Chondrocyte (in vitro differentiated cells): ENCODE measurements around the gene FAM181A. TPM values are rescaled to one million over a fixed set of nuclear protein-coding genes. Genes with fewer than 3 reads are reported as not detected.

ENCODE experiments used
- DNase-seq: peaks from one replicate; pipeline ENCODE4 v3.0.0; 2021; ENCODE audit warnings: mixed read lengths, low spot score
- H3K27ac Mint-ChIP-seq: one replicate; pipeline ENCODE4 v1.8.0; 2021; ENCODE audit warnings: mild to moderate bottlenecking, moderate library complexity, mixed read lengths; ENCODE audit not compliant: unreplicated experiment
- H3K27me3 Mint-ChIP-seq: 2 replicates; pipeline ENCODE4 v1.8.0; 2021; ENCODE audit warnings: low read depth, mixed read lengths
- H3K36me3 Mint-ChIP-seq: 2 replicates; pipeline ENCODE4 v1.8.0; 2021; ENCODE audit warnings: low read depth, mixed read lengths
- H3K4me1 Mint-ChIP-seq: 2 replicates; pipeline ENCODE4 v1.8.0; 2021; ENCODE audit warnings: low read depth, mild to moderate bottlenecking, mixed read lengths
- H3K4me3 Mint-ChIP-seq: one replicate; pipeline ENCODE4 v1.8.0; 2021; ENCODE audit warnings: mild to moderate bottlenecking, moderate library complexity, mixed read lengths; ENCODE audit not compliant: unreplicated experiment
- H3K9me3 Mint-ChIP-seq: 2 replicates; pipeline ENCODE4 v1.8.0; 2021; ENCODE audit warnings: low read depth, mixed read lengths
- CTCF ChIP-seq: fragments of 200-600 bp; sonication (generic); IDR thresholded peaks from 2 replicates; pipeline ENCODE4 v1.5.0; 2021; ENCODE audit warnings: antibody characterized with exemption, mild to moderate bottlenecking, moderate library complexity
- total RNA-seq: library from RNA; stranded (reverse); gene quantifications from 3 replicates; pipeline ENCODE4 v1.2.1, GENCODE V29; 2021

Gene FAM181A
- total RNA-seq, 1 donor from 2014 or later, result not detected

- H3K27ac Mint-ChIP-seq, result no peak overlapping the region
- H3K27me3 Mint-ChIP-seq, result peaks cover 31% of the 10 kb centered on the region
- no peaks in the 10 kb centered on the region for H3K4me1 Mint-ChIP-seq
- no peak overlapping the region for H3K4me3 Mint-ChIP-seq
- H3K36me3 Mint-ChIP-seq, result no peaks in the 10 kb centered on the region
- DNase-seq, result no peak
- no peaks in the 10 kb centered on the region for H3K9me3 Mint-ChIP-seq
- TF ChIP-seq CTCF, result no peak
These were observed 28.4 kb upstream of the FAM181A start for GRCh38 chr14:93898731-93899130.

GRCh38 chr14:93901813-93902212 lies 25.3 kb upstream of the FAM181A start:
- no peak for DNase-seq
- no peaks in the 10 kb centered on the region for H3K36me3 Mint-ChIP-seq
- H3K27me3 Mint-ChIP-seq, result peaks cover 41% of the 10 kb centered on the region
- no peak for TF ChIP-seq CTCF
- H3K4me3 Mint-ChIP-seq, result no peak overlapping the region
- no peak overlapping the region for H3K27ac Mint-ChIP-seq
- no peaks in the 10 kb centered on the region for H3K9me3 Mint-ChIP-seq
- H3K4me1 Mint-ChIP-seq, result no peaks in the 10 kb centered on the region

GRCh38 chr14:93902619-93903307 lies 24.4 kb upstream of the FAM181A start:
- no peaks in the 10 kb centered on the region for H3K36me3 Mint-ChIP-seq
- no peak for TF ChIP-seq CTCF
- H3K4me1 Mint-ChIP-seq, result no peaks in the 10 kb centered on the region
- DNase-seq, result no peak
- no peak overlapping the region for H3K4me3 Mint-ChIP-seq
- H3K27me3 Mint-ChIP-seq, result peaks cover 36% of the 10 kb centered on the region
- H3K9me3 Mint-ChIP-seq, result no peaks in the 10 kb centered on the region
- H3K27ac Mint-ChIP-seq, result no peak overlapping the region

- no peaks in the 10 kb centered on the region for H3K36me3 Mint-ChIP-seq
- peaks cover 39% of the 10 kb centered on the region for H3K27me3 Mint-ChIP-seq
- no peaks in the 10 kb centered on the region for H3K9me3 Mint-ChIP-seq
- H3K4me3 Mint-ChIP-seq, result no peak overlapping the region
- DNase-seq, result no peak
- no peak overlapping the region for H3K27ac Mint-ChIP-seq
- no peaks in the 10 kb centered on the region for H3K4me1 Mint-ChIP-seq
- TF ChIP-seq CTCF, result peak; percentile 59
These were observed 23.6 kb upstream of the FAM181A start for GRCh38 chr14:93903342-93904184.

- H3K9me3 Mint-ChIP-seq, result no peaks in the 10 kb centered on the region
- no peak overlapping the region for H3K27ac Mint-ChIP-seq
- H3K4me1 Mint-ChIP-seq, result no peaks in the 10 kb centered on the region
- H3K4me3 Mint-ChIP-seq, result no peak overlapping the region
- DNase-seq, result no peak
- H3K27me3 Mint-ChIP-seq, result peaks cover 30% of the 10 kb centered on the region
- no peak for TF ChIP-seq CTCF
- no peaks in the 10 kb centered on the region for H3K36me3 Mint-ChIP-seq
These were observed 21.5 kb upstream of the FAM181A start for GRCh38 chr14:93905623-93906022.
